ENCODE measurements around the gene VASH2.
"Not testable (repeated sequence)": the region's sequence is repeated elsewhere in the genome, so short reads cannot be mapped to it uniquely, and the experiment has no call there.

VASH2 gene

GRCh38 chr1:212977781-212978645, 27.7 kb downstream of the VASH2 start:
- H3K4me1 Mint-ChIP-seq (ENCODE audit: low read depth): peaks cover 15% of the 10 kb centered on the region
- H3K36me3 Mint-ChIP-seq (ENCODE audit: low read depth): no peaks in the 10 kb centered on the region
- no peak overlapping the region for H3K27ac Mint-ChIP-seq
- H3K4me3 Mint-ChIP-seq: no peak overlapping the region
- no peaks in the 10 kb centered on the region for H3K27me3 Mint-ChIP-seq
- H3K9me3 Mint-ChIP-seq: no peaks in the 10 kb centered on the region

DNA sequence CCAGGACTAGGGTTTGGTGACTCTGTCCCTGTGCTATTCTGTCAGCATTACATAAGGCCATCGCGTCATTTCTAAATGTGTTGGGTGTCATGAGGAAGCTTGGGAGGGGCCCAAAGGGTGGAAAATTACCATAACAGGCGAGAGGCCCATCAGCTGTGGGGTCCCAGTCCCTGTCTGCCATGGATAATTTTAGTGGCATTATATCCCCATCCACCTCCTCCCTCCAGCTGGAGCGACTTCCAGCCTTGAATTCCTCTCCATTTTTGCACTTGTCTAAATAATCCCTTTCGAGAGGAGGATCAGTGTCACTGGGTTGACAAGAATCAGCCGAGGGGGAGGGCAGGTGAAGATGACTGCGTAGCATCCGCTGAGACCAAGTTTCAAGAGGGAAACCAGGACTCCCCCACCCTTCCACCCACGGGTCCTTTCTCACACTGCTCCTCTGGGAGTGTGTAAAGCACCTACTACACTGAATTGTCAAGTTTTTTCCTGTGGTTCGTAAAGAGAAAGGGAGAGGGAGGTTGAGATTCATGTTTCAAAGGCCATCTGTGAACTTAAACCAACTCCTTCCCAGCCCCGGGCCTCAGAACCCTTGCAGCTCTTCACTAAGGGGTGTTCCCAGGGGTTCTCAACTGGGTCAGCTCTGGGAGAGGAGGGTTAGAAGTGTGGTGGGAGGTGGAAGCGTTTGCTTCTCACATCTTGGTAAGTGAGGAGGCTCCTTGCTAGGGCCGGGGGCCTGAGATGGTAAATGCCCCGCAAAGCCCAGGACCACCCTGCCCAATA, 29.2 kb downstream of the VASH2 start:
- Mint-ChIP-seq H3K4me3 (no peak overlapping the region), H3K4me1 (ENCODE audit: low read depth) (peaks cover 15% of the 10 kb centered on the region)

GRCh38 chr1:212980123-212980785, 29.9 kb downstream of the VASH2 start:
- Mint-ChIP-seq H3K27me3 (no peaks in the 10 kb centered on the region), H3K4me1 (ENCODE audit: low read depth) (peaks cover 15% of the 10 kb centered on the region), H3K36me3 (ENCODE audit: low read depth) (no peaks in the 10 kb centered on the region), H3K9me3 (no peaks in the 10 kb centered on the region), H3K27ac (no peak overlapping the region), H3K4me3 (no peak overlapping the region)

More for the DNA sequence above, 29.2 kb downstream of the VASH2 start:
- H3K27ac Mint-ChIP-seq: no peak overlapping the region
- H3K27me3 Mint-ChIP-seq: no peaks in the 10 kb centered on the region
- H3K9me3 Mint-ChIP-seq: no peaks in the 10 kb centered on the region
- H3K36me3 Mint-ChIP-seq (ENCODE audit: low read depth): no peaks in the 10 kb centered on the region

DNA sequence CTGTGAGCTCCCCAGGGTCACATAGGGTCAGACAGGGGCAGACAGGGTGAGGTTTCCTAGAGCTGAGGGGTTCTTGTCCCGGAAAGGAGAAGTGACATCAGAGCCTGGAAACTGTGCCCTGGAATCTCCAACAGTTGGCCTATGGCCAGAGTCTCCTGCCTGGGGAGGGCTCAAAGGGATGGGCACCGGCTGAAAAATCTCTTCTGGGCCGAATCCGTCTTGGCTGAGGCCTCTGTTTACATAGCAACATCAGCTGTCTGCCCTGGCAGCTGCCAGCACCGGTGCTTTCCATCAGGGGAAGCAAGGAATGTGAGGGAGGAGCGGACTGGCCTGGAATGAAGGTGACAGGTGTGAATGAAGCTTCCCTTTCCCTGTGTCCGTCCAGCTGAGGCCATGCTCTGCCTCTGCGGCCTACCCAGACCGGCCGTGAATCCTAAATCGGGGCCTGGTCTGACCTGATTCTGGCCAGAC, 30.7 kb downstream of the VASH2 start:
- H3K4me3 Mint-ChIP-seq: no peak overlapping the region
- H3K27me3 Mint-ChIP-seq: no peaks in the 10 kb centered on the region
- peaks cover 15% of the 10 kb centered on the region for H3K4me1 Mint-ChIP-seq (ENCODE audit: low read depth)
- H3K36me3 Mint-ChIP-seq (ENCODE audit: low read depth): no peaks in the 10 kb centered on the region
- H3K27ac Mint-ChIP-seq: no peak overlapping the region
- H3K9me3 Mint-ChIP-seq: no peaks in the 10 kb centered on the region

GRCh38 chr1:212981571-212982328, 31.4 kb downstream of the VASH2 start:
- H3K27ac Mint-ChIP-seq: no peak overlapping the region
- H3K9me3 Mint-ChIP-seq: no peaks in the 10 kb centered on the region
- H3K27me3 Mint-ChIP-seq: no peaks in the 10 kb centered on the region
- H3K36me3 Mint-ChIP-seq (ENCODE audit: low read depth): no peaks in the 10 kb centered on the region
- no peak overlapping the region for H3K4me3 Mint-ChIP-seq
- peaks cover 15% of the 10 kb centered on the region for H3K4me1 Mint-ChIP-seq (ENCODE audit: low read depth)

GRCh38 chr1:212982430-212983152, 32.2 kb downstream of the VASH2 start:
- Mint-ChIP-seq H3K4me3 (no peak overlapping the region), H3K27ac (no peak overlapping the region), H3K9me3 (no peaks in the 10 kb centered on the region), H3K27me3 (no peaks in the 10 kb centered on the region), H3K4me1 (ENCODE audit: low read depth) (peaks cover 15% of the 10 kb centered on the region), H3K36me3 (ENCODE audit: low read depth) (no peaks in the 10 kb centered on the region)

DNA sequence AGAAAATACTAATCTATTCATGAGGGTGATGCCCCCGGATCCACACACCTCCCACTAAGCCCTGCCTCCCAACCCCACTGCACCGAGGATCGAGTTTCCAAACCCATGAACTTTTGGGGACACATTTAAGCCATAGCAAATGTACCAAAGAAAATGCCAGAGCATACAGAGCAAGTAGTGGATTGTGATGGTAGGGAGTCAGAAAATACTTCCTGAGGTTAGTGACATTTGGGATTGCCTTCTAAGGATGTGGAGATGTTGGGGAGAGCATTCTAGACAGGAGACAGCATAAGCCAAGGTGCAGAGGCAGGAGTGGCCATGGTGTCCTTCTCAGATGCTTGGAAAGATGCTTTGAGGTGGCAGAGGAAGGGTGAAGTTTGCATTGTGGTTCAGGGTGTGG, 33.1 kb downstream of the VASH2 start:
- Mint-ChIP-seq H3K27ac (no peak overlapping the region), H3K36me3 (ENCODE audit: low read depth) (no peaks in the 10 kb centered on the region)

DNA sequence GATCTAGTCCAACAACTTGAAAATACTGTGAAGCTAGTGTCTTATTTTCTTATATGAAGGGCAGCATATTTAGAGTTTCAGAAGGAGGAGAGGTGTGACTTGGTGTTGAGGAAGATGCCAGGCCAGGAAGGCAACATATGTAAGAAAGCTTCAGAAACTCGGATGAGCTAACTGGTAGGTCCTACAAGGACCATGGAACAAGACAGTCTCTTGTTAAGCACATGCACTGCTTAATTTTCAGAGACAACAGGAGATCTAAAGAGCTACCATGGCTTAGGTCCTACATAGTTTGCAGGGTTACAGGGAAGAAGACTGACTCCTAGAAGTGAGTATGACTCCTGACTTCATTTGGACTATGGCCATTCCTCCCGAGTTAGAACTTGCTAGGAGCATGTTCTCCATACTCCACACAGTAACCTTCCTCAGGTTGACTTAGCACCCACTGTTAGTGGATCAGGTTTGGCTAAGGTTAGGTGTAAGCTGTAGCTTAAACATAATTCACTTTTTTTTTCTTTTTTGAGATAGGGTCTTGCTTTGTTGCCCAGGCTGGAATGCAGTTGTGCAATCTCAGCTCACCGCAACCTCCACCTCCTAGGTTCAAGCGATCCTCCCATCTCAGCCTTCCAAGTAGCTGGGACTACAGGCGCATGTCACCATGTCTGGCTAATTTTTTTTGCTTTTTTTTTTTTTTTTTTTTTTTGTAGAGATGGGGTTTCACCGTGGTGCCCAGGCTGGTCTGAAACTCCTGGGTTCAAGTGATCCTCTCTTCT, 34.4 kb downstream of the VASH2 start:
- H3K36me3 Mint-ChIP-seq (ENCODE audit: low read depth): no peaks in the 10 kb centered on the region
- H3K4me3 Mint-ChIP-seq: no peak overlapping the region
- no peak overlapping the region for H3K27ac Mint-ChIP-seq
- no peaks in the 10 kb centered on the region for H3K27me3 Mint-ChIP-seq
- peaks cover 6% of the 10 kb centered on the region for H3K4me1 Mint-ChIP-seq (ENCODE audit: low read depth)
- no peaks in the 10 kb centered on the region for H3K9me3 Mint-ChIP-seq

More for the DNA sequence above, 33.1 kb downstream of the VASH2 start:
- Mint-ChIP-seq H3K4me3 (no peak overlapping the region), H3K9me3 (no peaks in the 10 kb centered on the region), H3K4me1 (ENCODE audit: low read depth) (peaks cover 14% of the 10 kb centered on the region), H3K27me3 (no peaks in the 10 kb centered on the region)

DNA sequence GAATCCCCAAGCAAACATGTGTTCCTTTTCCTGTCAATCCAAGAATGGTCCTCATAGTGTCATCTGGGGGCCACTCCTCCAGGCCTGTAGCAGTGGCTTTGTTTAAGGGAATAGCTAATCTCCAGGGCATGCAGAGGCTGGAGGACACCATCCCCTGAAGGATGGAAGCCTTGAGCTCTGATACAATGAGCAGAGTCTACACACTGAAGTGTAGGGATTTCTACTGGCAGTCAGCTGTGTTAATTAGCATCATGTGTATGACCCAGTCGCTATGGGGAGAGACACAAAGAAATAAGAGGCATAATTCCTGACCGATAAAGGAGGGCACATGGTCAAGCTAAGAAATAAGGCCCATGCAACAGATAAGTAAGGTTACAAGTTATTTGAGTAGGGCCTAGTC, 36.2 kb downstream of the VASH2 start:
- Mint-ChIP-seq H3K4me3 (no peak overlapping the region), H3K27ac (no peak overlapping the region), H3K9me3 (no peaks in the 10 kb centered on the region), H3K27me3 (no peaks in the 10 kb centered on the region), H3K36me3 (ENCODE audit: low read depth) (no peaks in the 10 kb centered on the region), H3K4me1 (ENCODE audit: low read depth) (no peaks in the 10 kb centered on the region)

DNA sequence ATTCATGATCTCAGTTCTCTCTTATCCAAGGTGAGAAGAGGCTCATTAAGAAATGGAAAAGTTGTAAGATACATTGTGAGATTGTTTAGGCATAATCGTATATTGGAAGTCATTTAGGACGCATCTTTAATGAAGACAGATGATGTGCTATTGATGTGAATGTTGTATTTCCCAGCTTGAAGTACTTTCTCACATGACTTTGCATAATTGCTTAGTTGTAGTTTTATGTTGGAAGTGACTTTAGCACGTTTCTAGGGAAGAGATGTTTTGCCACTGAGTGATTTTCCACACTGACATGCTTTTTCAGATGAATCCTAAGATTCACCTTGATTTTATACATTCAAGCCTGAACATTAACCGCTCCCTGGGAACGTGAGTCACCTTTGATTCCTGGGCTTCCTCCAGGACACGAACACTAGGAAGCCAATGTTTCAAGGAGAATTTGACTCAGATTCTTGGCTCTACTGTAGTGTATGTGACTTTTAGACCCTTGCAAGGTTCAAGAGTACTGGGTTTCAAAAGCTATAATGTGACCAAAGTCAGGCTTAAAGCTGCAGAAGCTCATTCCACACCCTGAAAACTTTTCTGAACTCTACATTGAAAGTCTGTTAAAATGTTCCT, 37.5 kb downstream of the VASH2 start:
- Mint-ChIP-seq H3K27ac (no peak overlapping the region), H3K4me1 (ENCODE audit: low read depth) (no peaks in the 10 kb centered on the region), H3K36me3 (ENCODE audit: low read depth) (peaks cover 7% of the 10 kb centered on the region), H3K4me3 (no peak overlapping the region), H3K9me3 (no peaks in the 10 kb centered on the region), H3K27me3 (no peaks in the 10 kb centered on the region)

DNA sequence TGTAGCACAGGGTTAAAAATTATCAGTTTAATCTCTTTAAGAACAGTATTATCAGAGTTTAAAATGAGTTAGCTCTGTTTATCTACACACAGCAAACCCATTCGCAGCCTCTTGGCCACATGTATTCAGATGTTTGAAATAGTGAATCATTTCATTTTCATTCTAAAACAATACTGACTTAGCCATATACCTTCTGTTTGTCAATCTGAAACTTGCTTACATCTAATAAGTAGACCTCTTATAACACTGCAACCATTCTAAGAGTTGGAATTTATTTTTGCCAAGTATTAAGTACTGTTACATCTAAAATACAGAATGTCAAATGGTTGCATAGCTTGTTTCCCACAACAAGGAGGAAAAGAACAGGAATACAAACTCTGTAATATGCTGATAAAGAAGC, 39.9 kb downstream of the VASH2 start:
- Mint-ChIP-seq H3K27me3 (no peaks in the 10 kb centered on the region), H3K36me3 (ENCODE audit: low read depth) (peaks cover 15% of the 10 kb centered on the region), H3K4me3 (no peak overlapping the region), H3K9me3 (no peaks in the 10 kb centered on the region), H3K4me1 (ENCODE audit: low read depth) (no peaks in the 10 kb centered on the region), H3K27ac (no peak overlapping the region)

DNA sequence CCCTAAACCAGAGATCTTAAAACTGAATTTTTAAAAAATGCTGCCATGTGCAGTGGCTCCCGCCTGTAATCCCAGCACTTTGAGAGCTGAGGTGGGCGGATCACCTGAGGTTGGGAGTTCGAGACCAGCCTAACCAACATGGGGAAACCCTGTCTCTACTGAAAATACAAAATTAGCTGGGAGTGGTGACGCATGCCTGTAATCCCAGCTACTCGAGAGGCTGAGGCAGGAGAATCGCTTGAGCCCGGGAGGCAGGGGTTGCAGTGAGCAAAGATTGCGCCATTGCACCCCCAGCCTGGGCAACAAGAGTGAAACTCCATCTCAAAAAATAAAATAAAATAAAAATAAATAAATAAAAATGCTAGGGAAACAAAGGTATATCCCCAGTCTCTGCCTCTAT, 43.6 kb downstream of the VASH2 start:
- H3K4me1 Mint-ChIP-seq (ENCODE audit: low read depth); H3K4me3 Mint-ChIP-seq: not testable (repeated sequence)
- peaks cover 32% of the 10 kb centered on the region for H3K36me3 Mint-ChIP-seq (ENCODE audit: low read depth)

DNA sequence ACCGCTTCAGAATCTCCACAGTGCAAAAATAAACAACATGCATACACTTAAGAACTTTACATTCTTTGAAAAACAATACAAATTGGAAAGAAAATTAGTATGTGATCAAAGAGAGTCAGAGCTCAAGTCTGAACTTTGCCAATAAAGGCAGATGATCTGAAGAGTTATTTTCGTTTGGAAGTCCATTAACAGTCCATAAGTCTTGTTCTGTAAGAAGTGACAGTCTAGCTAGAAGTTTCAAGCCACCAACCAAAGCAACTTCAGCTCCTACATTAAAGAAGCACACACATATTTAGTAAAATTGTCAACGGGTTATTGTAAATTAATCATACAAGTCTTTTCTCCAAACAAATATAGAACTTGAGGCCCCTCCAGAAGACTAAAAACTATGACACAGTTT, 44.6 kb downstream of the VASH2 start:
- Mint-ChIP-seq H3K9me3 (no peaks in the 10 kb centered on the region), H3K36me3 (ENCODE audit: low read depth) (peaks cover 38% of the 10 kb centered on the region), H3K27me3 (no peaks in the 10 kb centered on the region), H3K27ac (no peak overlapping the region), H3K4me1 (ENCODE audit: low read depth) (peaks cover 4% of the 10 kb centered on the region), H3K4me3 (no peak overlapping the region)

More for the DNA sequence above, 43.6 kb downstream of the VASH2 start:
- not testable (repeated sequence) for H3K27me3 Mint-ChIP-seq, H3K9me3 Mint-ChIP-seq, H3K27ac Mint-ChIP-seq

Data from stimulated activated naive CD8-positive, alpha-beta T cell treated with anti-CD3 and anti-CD28 coated beads, Interleukin-15, Interleukin-2, amounts not matched to agents 100 ng/mL and 50 ng/mL, for 24 hours (primary cell).